Keratinocyte (primary cell): ENCODE data around the gene SGIP1.

ENCODE experiments used
- EZH2 ChIP-seq: IDR thresholded peaks from one replicate; pipeline ENCODE4 v1.6.1; 2012; ENCODE audit warnings: inconsistent platforms, mild to moderate bottlenecking, low read length, moderate library complexity
- TF ChIP-seq, protein P1 (sequence below), 3 experiments: IDR thresholded peaks in 1 of 3; conservative IDR thresholded peaks in 1 of 3; optimal IDR thresholded peaks in 1 of 3; 2 replicates in 2 of 3; 3 replicates in 1 of 3; pipeline versions ENCODE3 to v1.5.1; 2011; ENCODE audit warnings: low read length in 3 of 3, mild to moderate bottlenecking in 3 of 3, moderate library complexity in 2 of 3, control low read depth in 1 of 3, inconsistent platforms in 1 of 3; ENCODE audit not compliant: insufficient read depth in 2 of 3; ENCODE audit errors: extremely low read depth in 1 of 3

GRCh38 chr1:66764994-66765578, 231.1 kb downstream of the SGIP1 start:
- TF ChIP-seq, protein P1, sequence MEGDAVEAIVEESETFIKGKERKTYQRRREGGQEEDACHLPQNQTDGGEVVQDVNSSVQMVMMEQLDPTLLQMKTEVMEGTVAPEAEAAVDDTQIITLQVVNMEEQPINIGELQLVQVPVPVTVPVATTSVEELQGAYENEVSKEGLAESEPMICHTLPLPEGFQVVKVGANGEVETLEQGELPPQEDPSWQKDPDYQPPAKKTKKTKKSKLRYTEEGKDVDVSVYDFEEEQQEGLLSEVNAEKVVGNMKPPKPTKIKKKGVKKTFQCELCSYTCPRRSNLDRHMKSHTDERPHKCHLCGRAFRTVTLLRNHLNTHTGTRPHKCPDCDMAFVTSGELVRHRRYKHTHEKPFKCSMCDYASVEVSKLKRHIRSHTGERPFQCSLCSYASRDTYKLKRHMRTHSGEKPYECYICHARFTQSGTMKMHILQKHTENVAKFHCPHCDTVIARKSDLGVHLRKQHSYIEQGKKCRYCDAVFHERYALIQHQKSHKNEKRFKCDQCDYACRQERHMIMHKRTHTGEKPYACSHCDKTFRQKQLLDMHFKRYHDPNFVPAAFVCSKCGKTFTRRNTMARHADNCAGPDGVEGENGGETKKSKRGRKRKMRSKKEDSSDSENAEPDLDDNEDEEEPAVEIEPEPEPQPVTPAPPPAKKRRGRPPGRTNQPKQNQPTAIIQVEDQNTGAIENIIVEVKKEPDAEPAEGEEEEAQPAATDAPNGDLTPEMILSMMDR (optimal IDR thresholded peaks at IDR 0.05 in 1 of 3, IDR thresholded peaks at IDR 0.05 in 1 of 3, conservative IDR thresholded peaks at IDR 0.05 in 1 of 3; ENCODE audit: extremely low read depth in 1 of 3, insufficient read depth in 2 of 3, low read length in 3 of 3), result peak in 2 of 3 experiments; percentile 48 to 64
- no peak for TF ChIP-seq EZH2
